Measurements from ENCODE around the gene CAVIN2. TPM values are rescaled to one million over a fixed set of nuclear protein-coding genes. Genes with fewer than 3 reads are reported as not detected.
A peak's percentile ranks its signal among the peaks of the same experiment; 100 is the strongest.

The CAVIN2 gene
- polyA plus RNA-seq, 2 of the 4 experiments (the other 2 are of a cell fraction): 9.6 to 20.3 TPM

DNA sequence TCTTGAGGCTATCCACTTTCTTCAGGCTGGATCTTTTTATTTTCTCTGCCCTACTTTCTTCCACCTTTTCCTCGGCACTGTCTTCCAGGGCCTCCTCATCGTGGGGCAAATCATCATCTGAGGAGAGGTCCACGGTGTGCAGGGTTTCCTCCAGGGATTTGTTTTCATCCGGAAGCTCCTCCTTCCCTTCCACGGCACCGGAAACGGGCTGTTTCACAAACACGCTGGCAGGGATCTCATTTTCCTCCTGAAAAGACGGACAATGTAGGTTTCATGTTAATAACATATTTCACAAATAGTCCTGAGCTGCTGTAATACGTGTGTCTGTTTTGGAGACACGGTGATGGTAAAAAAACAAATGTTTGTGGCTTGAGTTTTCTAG is 10.4 kb downstream of the CAVIN2 start:
- Histone ChIP-seq H3K4me3 (no peak overlapping the region), H3K4me2 (no peak overlapping the region), H3K27ac (no peak overlapping the region), H3K4me1 (peaks cover 10% of the 10 kb centered on the region; the same call in 1 of the 3 replicates), H3K9me3 (no peaks in the 10 kb centered on the region)
- ChIA-PET CTCF (interaction anchor here (1.4 to 1.9 kb wide), 2 partner anchors 24 to 326 kb away, joined by 7 to 8 read pairs; no protein-coding TSS in a partner anchor), POLR2A (no interaction called here)
- WGBS (ENCODE audit: missing lambda C conversion rate): 93% methylated on average over 11 of the region's 11 CpGs
- FAIRE-seq (no peak), ATAC-seq (no peak), DNase-seq (ENCODE audit: low read depth in 1 of 2, low spot score in 1 of 2) (no peak)
- TF ChIP-seq ZC3H11A (IDR thresholded peaks at IDR 0.05) (no peak), HOXB5 (CRISPR knock-in tag; IDR thresholded peaks at IDR 0.05) (no peak), CBX8 (IDR thresholded peaks at IDR 0.05) (no peak), MYC (IDR thresholded peaks at IDR 0.05; ENCODE audit: borderline replicate concordance, low read length) (no peak), PHF8 (IDR thresholded peaks at IDR 0.05; ENCODE audit: borderline replicate concordance, low read depth) (no peak), CHD4 (IDR thresholded peaks at IDR 0.05; ENCODE audit: borderline replicate concordance) (no peak), TFCP2L1 (CRISPR knock-in tag; IDR thresholded peaks at IDR 0.05) (no peak), GATA3 (IDR thresholded peaks at IDR 0.05; ENCODE audit: borderline replicate concordance) (no peak), POLR2AphosphoS2 (conservative IDR thresholded peaks at IDR 0.05; ENCODE audit: low read length) (no peak), TP53 (CRISPR knock-in tag; IDR thresholded peaks at IDR 0.05) (no peak), ZSCAN20 (CRISPR knock-in tag; IDR thresholded peaks at IDR 0.05) (no peak), RNF2 (IDR thresholded peaks at IDR 0.05; ENCODE audit: borderline replicate concordance, low read depth) (no peak)
- TF ChIP-seq, protein P1, sequence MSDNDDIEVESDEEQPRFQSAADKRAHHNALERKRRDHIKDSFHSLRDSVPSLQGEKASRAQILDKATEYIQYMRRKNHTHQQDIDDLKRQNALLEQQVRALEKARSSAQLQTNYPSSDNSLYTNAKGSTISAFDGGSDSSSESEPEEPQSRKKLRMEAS (IDR thresholded peaks at IDR 0.05): no peak
- TF ChIP-seq, protein P2, sequence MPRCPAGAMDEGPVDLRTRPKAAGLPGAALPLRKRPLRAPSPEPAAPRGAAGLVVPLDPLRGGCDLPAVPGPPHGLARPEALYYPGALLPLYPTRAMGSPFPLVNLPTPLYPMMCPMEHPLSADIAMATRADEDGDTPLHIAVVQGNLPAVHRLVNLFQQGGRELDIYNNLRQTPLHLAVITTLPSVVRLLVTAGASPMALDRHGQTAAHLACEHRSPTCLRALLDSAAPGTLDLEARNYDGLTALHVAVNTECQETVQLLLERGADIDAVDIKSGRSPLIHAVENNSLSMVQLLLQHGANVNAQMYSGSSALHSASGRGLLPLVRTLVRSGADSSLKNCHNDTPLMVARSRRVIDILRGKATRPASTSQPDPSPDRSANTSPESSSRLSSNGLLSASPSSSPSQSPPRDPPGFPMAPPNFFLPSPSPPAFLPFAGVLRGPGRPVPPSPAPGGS (IDR thresholded peaks at IDR 0.05): no peak
- TF ChIP-seq, protein P3, sequence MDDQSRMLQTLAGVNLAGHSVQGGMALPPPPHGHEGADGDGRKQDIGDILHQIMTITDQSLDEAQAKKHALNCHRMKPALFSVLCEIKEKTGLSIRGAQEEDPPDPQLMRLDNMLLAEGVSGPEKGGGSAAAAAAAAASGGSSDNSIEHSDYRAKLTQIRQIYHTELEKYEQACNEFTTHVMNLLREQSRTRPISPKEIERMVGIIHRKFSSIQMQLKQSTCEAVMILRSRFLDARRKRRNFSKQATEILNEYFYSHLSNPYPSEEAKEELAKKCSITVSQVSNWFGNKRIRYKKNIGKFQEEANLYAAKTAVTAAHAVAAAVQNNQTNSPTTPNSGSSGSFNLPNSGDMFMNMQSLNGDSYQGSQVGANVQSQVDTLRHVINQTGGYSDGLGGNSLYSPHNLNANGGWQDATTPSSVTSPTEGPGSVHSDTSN (IDR thresholded peaks at IDR 0.05): no peak
- TF ChIP-seq, protein P4, sequence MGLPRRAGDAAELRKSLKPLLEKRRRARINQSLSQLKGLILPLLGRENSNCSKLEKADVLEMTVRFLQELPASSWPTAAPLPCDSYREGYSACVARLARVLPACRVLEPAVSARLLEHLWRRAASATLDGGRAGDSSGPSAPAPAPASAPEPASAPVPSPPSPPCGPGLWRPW (IDR thresholded peaks at IDR 0.05): no peak

DNA sequence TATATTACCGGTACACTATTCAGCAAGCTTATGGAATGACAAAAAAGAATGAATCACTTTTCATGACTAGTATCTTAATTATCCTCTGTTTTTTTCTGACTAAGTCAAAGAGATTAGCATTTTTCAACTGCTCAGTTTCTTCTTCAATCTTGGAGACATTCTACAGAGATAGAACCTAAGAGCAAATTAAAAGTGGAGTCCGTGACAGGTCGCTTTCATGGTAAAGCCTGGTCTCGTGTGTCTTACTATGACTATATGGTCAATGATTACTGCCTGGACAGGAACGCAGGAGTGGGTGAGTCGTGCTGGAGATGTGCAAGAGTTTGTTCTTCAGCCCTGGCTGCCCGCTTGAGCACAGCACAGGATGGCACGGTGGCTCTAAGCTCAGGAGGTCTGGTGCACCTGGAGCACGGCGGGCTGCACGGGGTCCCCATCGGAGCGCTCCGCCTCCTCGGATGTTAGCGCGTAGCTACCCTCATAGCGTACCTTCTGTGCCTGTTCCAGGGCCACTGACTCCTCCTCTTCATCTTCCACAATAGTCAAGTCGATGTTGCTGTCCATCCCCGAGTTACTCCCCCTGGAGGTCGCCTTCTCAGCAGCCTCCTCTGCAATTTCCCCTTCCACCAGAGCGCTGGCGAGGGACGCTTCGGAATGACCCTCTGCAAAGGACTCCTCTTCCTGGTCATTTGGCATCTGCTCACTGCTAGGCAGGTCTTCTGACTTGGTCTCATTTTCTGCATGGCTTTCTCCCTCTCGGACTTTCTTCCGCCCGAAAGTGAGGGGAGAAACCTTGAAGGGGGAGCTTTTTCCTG is 11.1 kb downstream of the CAVIN2 start:
- Histone ChIP-seq H3K9me3 (no peaks in the 10 kb centered on the region), H3K4me3 (no peak overlapping the region), H3K4me2 (no peak overlapping the region), H3K4me1 (peaks cover 6% of the 10 kb centered on the region; the same call in 1 of the 3 replicates), H3K27ac (no peak overlapping the region)
- TF ChIP-seq NPAS2 (CRISPR knock-in tag; IDR thresholded peaks at IDR 0.05; ENCODE audit: borderline replicate concordance): no peak
- TF ChIP-seq ZC3H11A (IDR thresholded peaks at IDR 0.05): no peak
- TF ChIP-seq CBX2 (IDR thresholded peaks at IDR 0.05; ENCODE audit: borderline replicate concordance, low read depth): no peak
- TF ChIP-seq NFE2L2 (conservative IDR thresholded peaks at IDR 0.05; ENCODE audit: low read length): no peak
- TF ChIP-seq SREBF2 (IDR thresholded peaks at IDR 0.05): no peak
- no peak for TF ChIP-seq ZSCAN20 (CRISPR knock-in tag; IDR thresholded peaks at IDR 0.05)
- TF ChIP-seq, protein P5, sequence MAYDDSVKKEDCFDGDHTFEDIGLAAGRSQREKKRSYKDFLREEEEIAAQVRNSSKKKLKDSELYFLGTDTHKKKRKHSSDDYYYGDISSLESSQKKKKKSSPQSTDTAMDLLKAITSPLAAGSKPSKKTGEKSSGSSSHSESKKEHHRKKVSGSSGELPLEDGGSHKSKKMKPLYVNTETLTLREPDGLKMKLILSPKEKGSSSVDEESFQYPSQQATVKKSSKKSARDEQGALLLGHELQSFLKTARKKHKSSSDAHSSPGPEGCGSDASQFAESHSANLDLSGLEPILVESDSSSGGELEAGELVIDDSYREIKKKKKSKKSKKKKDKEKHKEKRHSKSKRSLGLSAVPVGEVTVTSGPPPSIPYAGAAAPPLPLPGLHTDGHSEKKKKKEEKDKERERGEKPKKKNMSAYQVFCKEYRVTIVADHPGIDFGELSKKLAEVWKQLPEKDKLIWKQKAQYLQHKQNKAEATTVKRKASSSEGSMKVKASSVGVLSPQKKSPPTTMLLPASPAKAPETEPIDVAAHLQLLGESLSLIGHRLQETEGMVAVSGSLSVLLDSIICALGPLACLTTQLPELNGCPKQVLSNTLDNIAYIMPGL (CRISPR knock-in tag; IDR thresholded peaks at IDR 0.05; ENCODE audit: borderline replicate concordance): no peak
- no peak for TF ChIP-seq ZFP36 (IDR thresholded peaks at IDR 0.05; ENCODE audit: borderline replicate concordance, partially characterized antibody)
- TF ChIP-seq CEBPB (IDR thresholded peaks at IDR 0.05): no peak
- no peak for TF ChIP-seq HOXB13 (CRISPR knock-in tag; IDR thresholded peaks at IDR 0.05; ENCODE audit: low read depth)
- TF ChIP-seq RFX5 (IDR thresholded peaks at IDR 0.05): no peak
- DNase-seq (ENCODE audit: low read depth in 1 of 2, low spot score in 1 of 2) (no peak), FAIRE-seq (no peak), ATAC-seq (peak; percentile 52 to 54; a peak in 3 of 6 replicates)
- CTCF ChIA-PET: interaction anchor here (0.6 to 3.0 kb wide), 5 partner anchors 9 to 327 kb away, joined by 3 to 11 read pairs (median 6); partner anchors contain the start of gene CAVIN2
- POLR2A ChIA-PET: interaction anchor here (0.6 kb wide), 1 partner anchor 307 kb away, joined by 3 read pairs; no protein-coding TSS in a partner anchor
- WGBS (ENCODE audit: missing lambda C conversion rate): 88% methylated on average over 28 of the region's 28 CpGs
